Progenitor cell of endocrine pancreas (in vitro differentiated cells): Measurements from ENCODE around the gene GLYR1. TPM values are rescaled to one million over a fixed set of nuclear protein-coding genes. Genes with fewer than 3 reads are reported as not detected.

Source experiments
- DNase-seq: peaks from one replicate; pipeline ENCODE4 v3.0.0; 2021; ENCODE audit warnings: low spot score; ENCODE audit not compliant: unreplicated experiment
- H3K27ac Mint-ChIP-seq: 2 replicates; pipeline ENCODE4 v1.8.0; 2021; ENCODE audit warnings: mild to moderate bottlenecking, moderate library complexity, mixed read lengths
- H3K27me3 Mint-ChIP-seq: 2 replicates; pipeline ENCODE4 v1.8.0; 2021; ENCODE audit warnings: mixed read lengths
- H3K36me3 Mint-ChIP-seq: 2 replicates; pipeline ENCODE4 v1.8.0; 2022; ENCODE audit warnings: mixed read lengths; ENCODE audit not compliant: insufficient read depth
- H3K4me1 Mint-ChIP-seq: 2 replicates; pipeline ENCODE4 v1.8.0; 2021; ENCODE audit warnings: low read depth, mixed read lengths
- H3K4me3 Mint-ChIP-seq: 2 replicates; pipeline ENCODE4 v1.8.0; 2021; ENCODE audit warnings: low read depth, mild to moderate bottlenecking, moderate library complexity, mixed read lengths
- H3K9me3 Mint-ChIP-seq: 2 replicates; pipeline ENCODE4 v1.8.0; 2021; ENCODE audit warnings: low read depth, mixed read lengths
- total RNA-seq: library from RNA; stranded (reverse); gene quantifications from 2 replicates; pipeline ENCODE4 v1.2.1, GENCODE V29; 2021
- TF ChIP-seq, protein P1 (sequence below): fragments of 200-600 bp; sonication (generic); IDR thresholded peaks from one replicate; pipeline ENCODE4 v1.5.0; 2021; ENCODE audit warnings: antibody characterized with exemption, mild to moderate bottlenecking; ENCODE audit not compliant: unreplicated experiment

GLYR1 gene
- total RNA-seq, 1 donor from 2014 or later, result 129 TPM

DNA sequence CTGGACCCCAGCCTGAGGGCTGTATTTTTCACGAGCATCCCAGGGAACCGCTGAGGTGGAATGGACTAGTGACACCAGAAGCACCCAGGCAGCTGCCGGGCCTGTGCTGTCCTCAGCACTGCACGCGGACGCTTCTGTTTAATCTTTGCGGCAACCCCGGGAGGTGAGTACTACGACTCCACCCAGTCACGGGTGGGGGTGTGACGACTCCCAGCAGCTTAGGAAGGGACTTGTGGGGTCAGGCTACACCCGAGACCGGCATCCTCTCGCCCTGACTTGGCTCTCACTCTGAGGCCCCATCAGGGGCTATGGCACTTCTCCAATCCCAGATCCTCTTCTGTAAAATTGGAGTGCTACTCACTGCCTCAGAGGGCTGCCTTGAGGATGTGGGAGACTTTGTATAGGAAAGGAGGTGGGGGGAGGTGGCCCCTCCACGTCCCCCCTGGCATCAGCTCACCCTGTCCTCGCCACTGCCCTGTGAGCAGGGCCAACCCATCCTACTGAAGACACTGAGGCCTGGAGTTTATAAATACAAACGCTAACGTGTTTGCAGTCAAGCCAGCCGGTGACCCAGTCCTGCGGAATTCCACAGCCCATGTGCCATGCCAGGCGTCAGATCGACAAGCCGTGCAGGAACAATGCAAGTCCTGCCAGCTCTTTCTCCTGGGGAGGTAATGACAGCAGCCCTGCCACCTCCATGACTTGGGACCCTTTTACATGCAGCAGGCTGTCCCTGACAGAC is 45.4 kb upstream of the GLYR1 start:
- H3K9me3 Mint-ChIP-seq, result no peaks in the 10 kb centered on the region
- DNase-seq, result no peak
- peaks cover 13% of the 10 kb centered on the region for H3K36me3 Mint-ChIP-seq
- no peaks in the 10 kb centered on the region for H3K4me1 Mint-ChIP-seq
- TF ChIP-seq, protein P1, sequence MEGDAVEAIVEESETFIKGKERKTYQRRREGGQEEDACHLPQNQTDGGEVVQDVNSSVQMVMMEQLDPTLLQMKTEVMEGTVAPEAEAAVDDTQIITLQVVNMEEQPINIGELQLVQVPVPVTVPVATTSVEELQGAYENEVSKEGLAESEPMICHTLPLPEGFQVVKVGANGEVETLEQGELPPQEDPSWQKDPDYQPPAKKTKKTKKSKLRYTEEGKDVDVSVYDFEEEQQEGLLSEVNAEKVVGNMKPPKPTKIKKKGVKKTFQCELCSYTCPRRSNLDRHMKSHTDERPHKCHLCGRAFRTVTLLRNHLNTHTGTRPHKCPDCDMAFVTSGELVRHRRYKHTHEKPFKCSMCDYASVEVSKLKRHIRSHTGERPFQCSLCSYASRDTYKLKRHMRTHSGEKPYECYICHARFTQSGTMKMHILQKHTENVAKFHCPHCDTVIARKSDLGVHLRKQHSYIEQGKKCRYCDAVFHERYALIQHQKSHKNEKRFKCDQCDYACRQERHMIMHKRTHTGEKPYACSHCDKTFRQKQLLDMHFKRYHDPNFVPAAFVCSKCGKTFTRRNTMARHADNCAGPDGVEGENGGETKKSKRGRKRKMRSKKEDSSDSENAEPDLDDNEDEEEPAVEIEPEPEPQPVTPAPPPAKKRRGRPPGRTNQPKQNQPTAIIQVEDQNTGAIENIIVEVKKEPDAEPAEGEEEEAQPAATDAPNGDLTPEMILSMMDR, result no peak
- H3K4me3 Mint-ChIP-seq, result no peak overlapping the region
- no peaks in the 10 kb centered on the region for H3K27me3 Mint-ChIP-seq
- no peak overlapping the region for H3K27ac Mint-ChIP-seq

DNA sequence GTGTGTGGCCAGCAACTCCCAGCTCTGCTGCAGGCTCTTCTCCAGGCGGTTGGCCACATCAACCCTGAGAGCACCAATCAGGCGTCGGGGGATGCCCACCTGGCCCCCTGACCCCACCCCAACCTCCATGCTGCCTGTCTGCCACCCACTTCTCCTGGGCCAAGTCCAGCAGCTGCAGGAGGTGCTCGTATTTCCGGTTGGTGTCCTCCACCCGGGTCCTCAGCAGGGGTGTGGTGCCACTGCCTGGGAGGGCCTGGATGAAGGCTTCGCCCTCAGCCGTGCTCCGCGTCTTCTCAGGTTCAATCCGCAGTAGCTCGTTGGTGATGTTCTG is 44.8 kb upstream of the GLYR1 start:
- Mint-ChIP-seq H3K36me3 (peaks cover 16% of the 10 kb centered on the region), H3K4me3 (no peak overlapping the region)

DNA sequence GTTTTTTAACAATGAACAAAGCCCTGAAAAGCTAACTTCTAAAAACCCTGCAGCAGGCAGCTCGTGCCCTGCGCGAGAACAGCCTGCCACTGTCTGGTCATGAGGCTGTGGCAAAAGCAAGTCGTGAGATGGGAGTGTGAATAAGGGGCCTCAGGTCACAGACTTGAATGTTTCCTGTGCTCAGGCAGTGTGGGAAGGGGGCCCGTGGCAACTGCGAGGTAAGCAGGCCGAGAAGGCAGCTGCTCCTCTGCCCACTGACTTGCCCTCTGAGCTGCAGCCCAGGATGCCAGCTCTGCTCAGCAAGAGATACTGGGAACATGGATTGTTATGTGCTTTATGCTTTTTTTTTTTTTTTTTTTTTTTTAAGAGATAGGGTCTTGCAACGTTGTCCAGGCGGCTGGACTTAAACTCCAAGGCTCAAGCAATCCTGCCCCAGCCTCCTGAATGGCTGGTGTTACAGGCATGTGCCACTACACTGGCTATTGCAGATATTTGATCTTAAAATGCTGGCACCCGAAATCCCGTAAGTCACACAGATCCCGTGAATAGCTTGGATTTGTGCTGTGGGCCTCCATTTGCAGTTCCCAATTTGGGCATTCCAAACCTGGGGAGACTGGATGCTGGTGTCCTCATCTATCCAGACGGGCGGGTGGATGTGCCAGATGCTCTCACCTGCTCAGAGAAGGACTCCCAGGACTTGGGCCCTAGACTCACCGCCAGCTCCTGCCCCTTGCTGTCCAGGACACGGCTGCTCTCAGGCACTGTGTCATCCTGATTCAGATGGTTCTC is 44.2 kb upstream of the GLYR1 start:
- Mint-ChIP-seq H3K27me3 (no peaks in the 10 kb centered on the region), H3K27ac (no peak overlapping the region), H3K4me3 (no peak overlapping the region), H3K4me1 (no peaks in the 10 kb centered on the region), H3K9me3 (no peaks in the 10 kb centered on the region), H3K36me3 (peaks cover 14% of the 10 kb centered on the region)
- TF ChIP-seq, protein P1, result no peak
- DNase-seq, result no peak

More for the DNA sequence above, 44.8 kb upstream of the GLYR1 start:
- H3K27ac Mint-ChIP-seq, result no peak overlapping the region
- no peak for DNase-seq
- TF ChIP-seq, protein P1, result no peak
- no peaks in the 10 kb centered on the region for H3K9me3 Mint-ChIP-seq
- H3K27me3 Mint-ChIP-seq, result no peaks in the 10 kb centered on the region
- no peaks in the 10 kb centered on the region for H3K4me1 Mint-ChIP-seq

DNA sequence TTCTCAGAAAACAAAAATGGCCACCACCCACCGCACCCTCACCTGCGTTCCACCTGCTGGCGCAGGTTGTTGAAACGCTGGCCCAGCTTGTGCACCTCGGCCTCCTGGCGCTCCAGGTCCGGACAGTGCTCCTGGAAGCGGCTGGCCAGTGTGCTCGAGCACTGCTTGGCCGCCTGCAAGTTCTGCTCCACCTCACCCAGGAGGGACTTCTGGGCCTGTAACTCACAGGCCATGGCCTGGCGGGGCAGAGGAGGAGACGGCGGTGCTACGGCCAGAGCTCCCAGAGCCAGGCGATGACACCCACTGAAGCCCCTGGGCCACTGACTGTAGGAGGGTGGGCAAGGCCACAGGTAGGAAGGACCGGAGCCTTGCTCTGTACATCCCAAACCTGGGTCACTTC is 43.6 kb upstream of the GLYR1 start:
- DNase-seq, result no peak
- TF ChIP-seq, protein P1, result no peak
- Mint-ChIP-seq H3K4me3 (no peak overlapping the region), H3K36me3 (peaks cover 16% of the 10 kb centered on the region), H3K4me1 (no peaks in the 10 kb centered on the region), H3K27ac (no peak overlapping the region), H3K9me3 (no peaks in the 10 kb centered on the region), H3K27me3 (no peaks in the 10 kb centered on the region)

DNA sequence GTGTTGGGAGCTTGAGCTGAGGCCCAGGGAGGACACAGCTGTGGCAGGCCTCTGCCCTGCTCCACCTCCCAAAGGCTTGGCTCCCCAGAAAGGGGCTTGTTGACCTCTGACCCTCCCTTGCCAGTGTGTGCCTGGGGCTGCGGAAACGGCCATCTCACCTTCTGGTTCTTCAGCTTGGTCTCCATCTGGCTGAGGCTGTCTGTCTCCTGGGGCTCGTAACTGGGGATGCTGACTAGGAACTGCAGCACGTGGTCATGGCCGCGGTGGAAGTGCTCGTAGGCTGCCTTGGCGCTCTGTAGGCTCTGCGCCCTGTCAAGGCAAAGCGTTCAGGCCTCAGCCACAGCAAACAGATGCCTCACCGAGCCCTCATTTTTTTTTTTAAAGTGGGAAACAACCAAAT is 42.9 kb upstream of the GLYR1 start:
- TF ChIP-seq, protein P1, result no peak
- Mint-ChIP-seq H3K4me3 (no peak overlapping the region), H3K27ac (no peak overlapping the region), H3K27me3 (no peaks in the 10 kb centered on the region), H3K36me3 (peaks cover 20% of the 10 kb centered on the region), H3K4me1 (no peaks in the 10 kb centered on the region), H3K9me3 (no peaks in the 10 kb centered on the region)
- DNase-seq, result no peak
